ENCODE measurements around the gene SKA2.

DNA sequence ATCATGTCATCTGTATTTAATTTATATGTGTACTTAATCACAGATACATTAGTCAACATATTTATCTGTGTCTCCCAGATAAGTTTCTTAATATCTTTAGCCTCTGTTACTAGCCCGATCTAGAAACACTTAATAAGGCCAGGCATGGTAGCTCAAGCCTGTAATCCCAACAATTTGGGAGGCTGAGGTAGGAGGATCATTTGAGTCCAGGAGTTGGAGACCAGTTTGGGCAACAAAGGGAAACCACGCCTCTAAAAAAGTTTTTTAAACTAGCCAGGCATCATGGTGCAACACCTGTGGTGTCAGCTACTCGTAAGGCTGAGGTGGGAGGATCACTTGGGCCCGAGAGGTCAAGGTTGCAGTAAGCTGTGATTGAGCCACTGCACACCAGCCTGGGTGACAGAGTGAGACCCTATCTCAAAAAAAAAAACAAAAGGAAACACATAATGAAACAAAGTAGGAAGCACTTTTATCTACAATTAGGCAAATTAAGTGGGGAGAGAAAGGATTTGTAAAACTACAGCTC, 9.4 kb downstream of the SKA2 start:
- TF ChIP-seq CREB1 (IDR thresholded peaks at IDR 0.05) (no peak), SP1 (IDR thresholded peaks at IDR 0.05; ENCODE audit: low read depth, low read length) (no peak), MAFK (IDR thresholded peaks at IDR 0.05; ENCODE audit: low read depth, low read length) (no peak), POLR2A (IDR thresholded peaks at IDR 0.05; ENCODE audit: control extremely low read depth in 1 of 2, low read depth in 2 of 2, low read length in 2 of 2) (no peak), EZH2 (IDR thresholded peaks at IDR 0.05; ENCODE audit: low read depth, low read length, severe bottlenecking) (no peak), NRF1 (IDR thresholded peaks at IDR 0.05; ENCODE audit: low read depth, low read length) (no peak)
- TF ChIP-seq, protein P1, sequence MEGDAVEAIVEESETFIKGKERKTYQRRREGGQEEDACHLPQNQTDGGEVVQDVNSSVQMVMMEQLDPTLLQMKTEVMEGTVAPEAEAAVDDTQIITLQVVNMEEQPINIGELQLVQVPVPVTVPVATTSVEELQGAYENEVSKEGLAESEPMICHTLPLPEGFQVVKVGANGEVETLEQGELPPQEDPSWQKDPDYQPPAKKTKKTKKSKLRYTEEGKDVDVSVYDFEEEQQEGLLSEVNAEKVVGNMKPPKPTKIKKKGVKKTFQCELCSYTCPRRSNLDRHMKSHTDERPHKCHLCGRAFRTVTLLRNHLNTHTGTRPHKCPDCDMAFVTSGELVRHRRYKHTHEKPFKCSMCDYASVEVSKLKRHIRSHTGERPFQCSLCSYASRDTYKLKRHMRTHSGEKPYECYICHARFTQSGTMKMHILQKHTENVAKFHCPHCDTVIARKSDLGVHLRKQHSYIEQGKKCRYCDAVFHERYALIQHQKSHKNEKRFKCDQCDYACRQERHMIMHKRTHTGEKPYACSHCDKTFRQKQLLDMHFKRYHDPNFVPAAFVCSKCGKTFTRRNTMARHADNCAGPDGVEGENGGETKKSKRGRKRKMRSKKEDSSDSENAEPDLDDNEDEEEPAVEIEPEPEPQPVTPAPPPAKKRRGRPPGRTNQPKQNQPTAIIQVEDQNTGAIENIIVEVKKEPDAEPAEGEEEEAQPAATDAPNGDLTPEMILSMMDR (IDR thresholded peaks at IDR 0.05; ENCODE audit: control extremely low read depth in 1 of 3, insufficient read depth in 1 of 3, low read depth in 1 of 3, low read length in 3 of 3), result no peak
